HCT116 (cell line): ENCODE data around the gene NUF2. TPM values are rescaled to one million over a fixed set of nuclear protein-coding genes. Genes with fewer than 3 reads are reported as not detected.

ENCODE experiments used
- ATAC-seq: fragments of 200-7000 bp; cut with Tn5 transposase; 2 replicates; pipeline ENCODE4 v1.9.1; 2020; ENCODE audit warnings: mild to moderate bottlenecking, moderate library complexity
- BruUV-seq: library from RNA; stranded (reverse); fragments of 400-500 nt; replicated peaks from 2 replicates; lab custom pipeline; 2021; lab: Mats Ljungman, UMichigan
- CTCF ChIA-PET: fragments of 300-600 bp; sonication (Branson Sonifier 250); formaldehyde crosslinking; loops from one replicate; lab custom pipeline; 2021; ENCODE audit warnings: antibody characterized with exemption; lab: Charles Lee
- POLR2A ChIA-PET: fragments of 300-600, 350-600 bp; sonication (Branson Sonifier 250); formaldehyde crosslinking; loops from one replicate; lab custom pipeline; 2021; ENCODE audit warnings: antibody characterized with exemption; lab: Charles Lee
- RAD21 ChIA-PET, 2 experiments: fragments of 300-600 bp; sonication (Branson Sonifier 250); formaldehyde crosslinking; loops; one replicate each; lab custom pipeline; 2023; ENCODE audit warnings: low total read pairs in 2 of 2; ENCODE audit not compliant: uncharacterized antibody in 2 of 2, unreplicated experiment in 2 of 2, low non-redundant PET in 1 of 2; lab: Charles Lee
- DNase-seq: peaks from one replicate; pipeline ENCODE4 v3.0.0-alpha.2; 2010; ENCODE audit warnings: low read depth, low spot score
- H2AFZ ChIP-seq: fragments of 200-600 bp; shearing (Covaris generic), sonication (generic); 2 replicates; pipeline ENCODE4 v1.6.1; 2017; ENCODE audit warnings: low read depth, mixed run types, mixed read lengths, antibody characterized with exemption, low read length; ENCODE audit not compliant: poor library complexity, severe bottlenecking
- H3K27ac ChIP-seq: 2 replicates; pipeline ENCODE4 v1.5.1; 2012; ENCODE audit warnings: low read depth, low read length
- H3K27me3 ChIP-seq: fragments of 200-600 bp; sonication (generic); 2 replicates; pipeline ENCODE4 v1.6.1; 2016; ENCODE audit warnings: mixed run types, low read length, mixed read lengths; ENCODE audit not compliant: insufficient read depth
- H3K36me3 ChIP-seq, 2 experiments: fragments of 200-500 bp in 1 of 2; fragments of 200-600 bp in 1 of 2; sonication (Bioruptor generic) in 1 of 2; sonication (generic) in 1 of 2; 2 replicates each; pipeline versions ENCODE4 v1.5.1 to v1.6.1; 2014 to 2016; ENCODE audit warnings: low read length in 2 of 2, inconsistent platforms in 1 of 2, mixed read lengths in 1 of 2, mixed run types in 1 of 2; ENCODE audit not compliant: insufficient read depth in 2 of 2, control insufficient read depth in 1 of 2
- H3K4me1 ChIP-seq, 2 experiments: fragments of 200-600 bp in 1 of 2; sonication (generic) in 1 of 2; 2 replicates each; pipeline versions ENCODE4 v1.5.1 to v1.6.1; 2012 to 2017; ENCODE audit warnings: low read length in 2 of 2, inconsistent platforms in 1 of 2, mild to moderate bottlenecking in 1 of 2, mixed read lengths in 1 of 2, mixed run types in 1 of 2, moderate library complexity in 1 of 2; ENCODE audit not compliant: insufficient read depth in 2 of 2, control insufficient read depth in 1 of 2
- H3K4me2 ChIP-seq: fragments of 200-600 bp; sonication (generic); 2 replicates; pipeline ENCODE4 v1.6.1; 2017; ENCODE audit warnings: mixed run types, low read length, mixed read lengths
- H3K4me3 ChIP-seq, 2 experiments: fragments of 200-600 bp in 1 of 2; sonication (generic) in 1 of 2; replicated peaks in 1 of 2; 2 replicates each; pipeline ENCODE4 v1.5.1; 2011 to 2016; ENCODE audit warnings: low read length in 2 of 2, control low read depth in 1 of 2, low read depth in 1 of 2, mild to moderate bottlenecking in 1 of 2, mixed read lengths in 1 of 2, mixed run types in 1 of 2
- H3K79me2 ChIP-seq: fragments of 200-600 bp; sonication (generic); 2 replicates; pipeline ENCODE4 v1.6.1; 2017; ENCODE audit warnings: mild to moderate bottlenecking, mixed run types, low read length, moderate library complexity, mixed read lengths; ENCODE audit not compliant: insufficient read depth
- H3K9ac ChIP-seq: fragments of 200-600 bp; sonication (generic); 2 replicates; pipeline ENCODE4 v1.6.1; 2016; ENCODE audit warnings: low read length, mixed read lengths
- H3K9me2 ChIP-seq: fragments of 200-600 bp; sonication (generic), shearing (Covaris generic); 2 replicates; pipeline ENCODE4 v1.6.1; 2017; ENCODE audit warnings: mixed run types, mild to moderate bottlenecking, moderate library complexity; ENCODE audit not compliant: insufficient read depth
- H3K9me3 ChIP-seq, 2 experiments: fragments of 200-500 bp in 1 of 2; fragments of 200-600 bp in 1 of 2; sonication (Bioruptor generic) in 1 of 2; sonication (generic) in 1 of 2; 2 replicates each; pipeline ENCODE4 v1.6.1; 2014 to 2017; ENCODE audit warnings: low read length in 2 of 2, mixed read lengths in 2 of 2, inconsistent platforms in 1 of 2, low read depth in 1 of 2, mild to moderate bottlenecking in 1 of 2, mixed run types in 1 of 2, moderate library complexity in 1 of 2; ENCODE audit not compliant: control insufficient read depth in 1 of 2, insufficient read depth in 1 of 2
- H4K20me1 ChIP-seq: fragments of 200-600 bp; sonication (generic), shearing (Covaris generic); 2 replicates; pipeline ENCODE4 v1.6.1; 2017; ENCODE audit warnings: mixed run types, mild to moderate bottlenecking, moderate library complexity; ENCODE audit not compliant: insufficient read depth
- CEBPB ChIP-seq: IDR thresholded peaks from 2 replicates; pipeline ENCODE4 v1.6.1; 2012; ENCODE audit warnings: low read depth
- ELF1 ChIP-seq: IDR thresholded peaks from 2 replicates; pipeline ENCODE4 v1.6.1; 2012; ENCODE audit warnings: low read depth, borderline replicate concordance
- EZH2 ChIP-seq: fragments of 200-600 bp; sonication (generic); IDR thresholded peaks from 2 replicates; pipeline ENCODE4 v1.6.1; 2017; ENCODE audit warnings: antibody characterized with exemption, mixed run types
- EZH2phosphoT487 ChIP-seq: fragments of 200-600 bp; IDR thresholded peaks from 2 replicates; pipeline ENCODE4 v1.6.1; 2018; ENCODE audit warnings: antibody characterized with exemption, borderline replicate concordance
- JUND ChIP-seq: IDR thresholded peaks from 2 replicates; pipeline ENCODE4 v1.6.1; 2012
- POLR2AphosphoS5 ChIP-seq: IDR thresholded peaks from 2 replicates; pipeline ENCODE4 v1.6.1; 2011; ENCODE audit warnings: mild to moderate bottlenecking, low read depth, low read length, moderate library complexity
- SIN3A ChIP-seq: IDR thresholded peaks from 2 replicates; pipeline ENCODE4 v1.6.1; 2012; ENCODE audit warnings: low read depth
- SP1 ChIP-seq: IDR thresholded peaks from 2 replicates; pipeline ENCODE4 v1.6.1; 2012; ENCODE audit warnings: low read depth
- SRF ChIP-seq: IDR thresholded peaks from 2 replicates; pipeline ENCODE4 v1.6.1; 2012; ENCODE audit warnings: low read depth
- TCF7L2 ChIP-seq: IDR thresholded peaks from 2 replicates; pipeline ENCODE4 v1.7.0; 2011; ENCODE audit warnings: borderline replicate concordance, inconsistent platforms; ENCODE audit not compliant: insufficient read depth, insufficient read length; ENCODE audit errors: extremely low read depth
- ZNF274 ChIP-seq: fragments of 200-500 bp; sonication (Bioruptor generic); IDR thresholded peaks from 2 replicates; pipeline ENCODE4 v1.6.1; 2014; ENCODE audit warnings: mild to moderate bottlenecking, low read depth, low read length, inconsistent platforms
- intact Hi-C: fragments of 100-400 bp; cut with micrococcal nuclease; formaldehyde crosslinking; loops from 2 replicates; pipeline ENCODE4 v1.10.0; 2022
- total RNA-seq: library from RNA; stranded (reverse); gene quantifications from one replicate; pipeline ENCODE4 v1.2.1, GENCODE V29; 2021; ENCODE audit not compliant: unreplicated experiment
- TF ChIP-seq, protein P1 (sequence below): IDR thresholded peaks from 2 replicates; pipeline ENCODE4 v1.6.1; 2012
- TF ChIP-seq, protein P2 (sequence below), 3 experiments: fragments of 200-600 bp in 1 of 3; sonication (generic) in 1 of 3; IDR thresholded peaks in 2 of 3; conservative IDR thresholded peaks in 1 of 3; 2 replicates each; pipeline ENCODE4 v1.5.1; 2012 to 2017; ENCODE audit warnings: low read depth in 2 of 3, low read length in 2 of 3, antibody characterized with exemption in 1 of 3, borderline replicate concordance in 1 of 3, control low read depth in 1 of 3, mild to moderate bottlenecking in 1 of 3, mixed read lengths in 1 of 3, mixed run types in 1 of 3, moderate library complexity in 1 of 3; ENCODE audit not compliant: insufficient read depth in 1 of 3
- TF ChIP-seq, protein P3 (sequence below): IDR thresholded peaks from 2 replicates; pipeline ENCODE4 v1.6.1; 2012; ENCODE audit warnings: low read depth

The NUF2 gene
- total RNA-seq, 1 experiment from 2014 or later = 37.6 TPM

DNA sequence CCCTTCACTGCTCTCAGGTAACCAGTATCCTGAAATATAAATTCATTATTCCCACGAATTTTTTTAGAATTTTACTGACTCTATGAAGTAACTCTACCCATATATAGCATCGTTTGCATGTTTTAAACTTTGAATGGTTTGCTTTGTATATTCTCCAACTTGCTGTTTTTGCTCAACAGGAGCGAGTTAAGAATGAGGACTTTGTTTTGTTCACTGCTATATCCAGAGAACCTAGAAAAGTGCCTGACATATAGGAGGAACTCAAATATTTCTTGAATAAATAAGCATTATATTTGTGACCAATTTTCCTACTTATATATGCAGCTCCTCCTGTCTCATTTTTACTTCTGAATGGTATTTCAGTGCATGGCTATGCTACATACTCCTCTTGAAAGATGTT, 43.4 kb downstream of the NUF2 start:
- no peaks in the 10 kb centered on the region for H3K79me2 ChIP-seq
- H3K9me2 ChIP-seq = no peaks in the 10 kb centered on the region
- DNase-seq (no peak), ATAC-seq (no peak)
- POLR2A ChIA-PET = no interaction called here
- RAD21 ChIA-PET = interaction anchor here in 1 of 2 experiments (0.7 kb wide), 1 partner anchor 1799 kb away, joined by 3 read pairs; no protein-coding TSS in a partner anchor
- no peak overlapping the region for H3K9ac ChIP-seq
- intact Hi-C loops = no loop called here
- no peak overlapping the region for H3K27ac ChIP-seq
- H2AFZ ChIP-seq = no peak overlapping the region
- peaks cover 10% of the 10 kb centered on the region for H3K27me3 ChIP-seq
- no TSS peak for BruUV-seq
- H3K4me1 ChIP-seq = peaks cover 0 to 6% of the 10 kb centered on the region in 2 experiments; a peak in 1 of 4 replicates
- CTCF ChIA-PET = interaction anchor here (1.5 kb wide), 1 partner anchor 9 kb away, joined by 3 read pairs; no protein-coding TSS in a partner anchor
- H3K4me2 ChIP-seq = no peak overlapping the region
- H3K9me3 ChIP-seq = no peaks in the 10 kb centered on the region
- no peaks in the 10 kb centered on the region for H4K20me1 ChIP-seq
- TF ChIP-seq, protein P1, sequence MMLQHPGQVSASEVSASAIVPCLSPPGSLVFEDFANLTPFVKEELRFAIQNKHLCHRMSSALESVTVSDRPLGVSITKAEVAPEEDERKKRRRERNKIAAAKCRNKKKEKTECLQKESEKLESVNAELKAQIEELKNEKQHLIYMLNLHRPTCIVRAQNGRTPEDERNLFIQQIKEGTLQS = no peak
- TF ChIP-seq, protein P2, sequence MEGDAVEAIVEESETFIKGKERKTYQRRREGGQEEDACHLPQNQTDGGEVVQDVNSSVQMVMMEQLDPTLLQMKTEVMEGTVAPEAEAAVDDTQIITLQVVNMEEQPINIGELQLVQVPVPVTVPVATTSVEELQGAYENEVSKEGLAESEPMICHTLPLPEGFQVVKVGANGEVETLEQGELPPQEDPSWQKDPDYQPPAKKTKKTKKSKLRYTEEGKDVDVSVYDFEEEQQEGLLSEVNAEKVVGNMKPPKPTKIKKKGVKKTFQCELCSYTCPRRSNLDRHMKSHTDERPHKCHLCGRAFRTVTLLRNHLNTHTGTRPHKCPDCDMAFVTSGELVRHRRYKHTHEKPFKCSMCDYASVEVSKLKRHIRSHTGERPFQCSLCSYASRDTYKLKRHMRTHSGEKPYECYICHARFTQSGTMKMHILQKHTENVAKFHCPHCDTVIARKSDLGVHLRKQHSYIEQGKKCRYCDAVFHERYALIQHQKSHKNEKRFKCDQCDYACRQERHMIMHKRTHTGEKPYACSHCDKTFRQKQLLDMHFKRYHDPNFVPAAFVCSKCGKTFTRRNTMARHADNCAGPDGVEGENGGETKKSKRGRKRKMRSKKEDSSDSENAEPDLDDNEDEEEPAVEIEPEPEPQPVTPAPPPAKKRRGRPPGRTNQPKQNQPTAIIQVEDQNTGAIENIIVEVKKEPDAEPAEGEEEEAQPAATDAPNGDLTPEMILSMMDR (IDR thresholded peaks at IDR 0.05 in 2 of 3, conservative IDR thresholded peaks at IDR 0.05 in 1 of 3; ENCODE audit: borderline replicate concordance in 1 of 3, insufficient read depth in 1 of 3, low read depth in 2 of 3, low read length in 2 of 3) = no peak
- TF ChIP-seq CEBPB = no peak
- TF ChIP-seq, protein P3, sequence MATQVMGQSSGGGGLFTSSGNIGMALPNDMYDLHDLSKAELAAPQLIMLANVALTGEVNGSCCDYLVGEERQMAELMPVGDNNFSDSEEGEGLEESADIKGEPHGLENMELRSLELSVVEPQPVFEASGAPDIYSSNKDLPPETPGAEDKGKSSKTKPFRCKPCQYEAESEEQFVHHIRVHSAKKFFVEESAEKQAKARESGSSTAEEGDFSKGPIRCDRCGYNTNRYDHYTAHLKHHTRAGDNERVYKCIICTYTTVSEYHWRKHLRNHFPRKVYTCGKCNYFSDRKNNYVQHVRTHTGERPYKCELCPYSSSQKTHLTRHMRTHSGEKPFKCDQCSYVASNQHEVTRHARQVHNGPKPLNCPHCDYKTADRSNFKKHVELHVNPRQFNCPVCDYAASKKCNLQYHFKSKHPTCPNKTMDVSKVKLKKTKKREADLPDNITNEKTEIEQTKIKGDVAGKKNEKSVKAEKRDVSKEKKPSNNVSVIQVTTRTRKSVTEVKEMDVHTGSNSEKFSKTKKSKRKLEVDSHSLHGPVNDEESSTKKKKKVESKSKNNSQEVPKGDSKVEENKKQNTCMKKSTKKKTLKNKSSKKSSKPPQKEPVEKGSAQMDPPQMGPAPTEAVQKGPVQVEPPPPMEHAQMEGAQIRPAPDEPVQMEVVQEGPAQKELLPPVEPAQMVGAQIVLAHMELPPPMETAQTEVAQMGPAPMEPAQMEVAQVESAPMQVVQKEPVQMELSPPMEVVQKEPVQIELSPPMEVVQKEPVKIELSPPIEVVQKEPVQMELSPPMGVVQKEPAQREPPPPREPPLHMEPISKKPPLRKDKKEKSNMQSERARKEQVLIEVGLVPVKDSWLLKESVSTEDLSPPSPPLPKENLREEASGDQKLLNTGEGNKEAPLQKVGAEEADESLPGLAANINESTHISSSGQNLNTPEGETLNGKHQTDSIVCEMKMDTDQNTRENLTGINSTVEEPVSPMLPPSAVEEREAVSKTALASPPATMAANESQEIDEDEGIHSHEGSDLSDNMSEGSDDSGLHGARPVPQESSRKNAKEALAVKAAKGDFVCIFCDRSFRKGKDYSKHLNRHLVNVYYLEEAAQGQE = no peak
- no peak for TF ChIP-seq JUND
- no peak for TF ChIP-seq SIN3A
- TF ChIP-seq ELF1 = no peak
- no peak for TF ChIP-seq ZNF274
- TF ChIP-seq EZH2phosphoT487 = no peak
- no peak for TF ChIP-seq TCF7L2
- TF ChIP-seq POLR2AphosphoS5 = no peak
- no peak for TF ChIP-seq SRF
- no peak for TF ChIP-seq SP1
- TF ChIP-seq EZH2 = no peak
- H3K4me3 ChIP-seq = no peak overlapping the region
- H3K36me3 ChIP-seq = no peaks in the 10 kb centered on the region
